Measurements from ENCODE around the gene ADAD1.
"Not testable (repeated sequence)": the region's sequence is repeated elsewhere in the genome, so short reads cannot be mapped to it uniquely, and the experiment has no call there.

Gene ADAD1

DNA sequence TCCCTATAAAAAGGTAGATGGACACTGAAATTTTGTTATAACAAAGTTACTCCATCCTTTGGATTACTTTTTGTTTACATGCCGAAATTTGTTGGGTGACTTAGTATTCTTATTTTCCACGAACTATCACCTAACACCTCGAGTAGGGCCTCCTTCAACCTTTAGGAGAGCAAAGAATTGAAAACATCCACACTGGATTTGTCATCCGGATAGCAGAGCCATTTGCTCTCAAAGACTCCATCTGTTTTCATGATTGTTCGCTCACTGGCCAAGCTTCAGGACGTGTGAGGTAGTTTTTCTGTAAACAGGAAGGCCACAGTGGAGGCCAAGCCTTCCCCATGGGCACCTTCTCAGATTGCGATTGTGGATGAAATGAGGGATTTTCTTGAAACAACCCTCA, at the start of gene ADAD1:
TSS of gene ADAD1 (plus strand) at position 301 of the 400 bp plus-strand sequence. CDS start 1,059 bp downstream, outside the sequence.
- DNase-seq, result no peak

DNA sequence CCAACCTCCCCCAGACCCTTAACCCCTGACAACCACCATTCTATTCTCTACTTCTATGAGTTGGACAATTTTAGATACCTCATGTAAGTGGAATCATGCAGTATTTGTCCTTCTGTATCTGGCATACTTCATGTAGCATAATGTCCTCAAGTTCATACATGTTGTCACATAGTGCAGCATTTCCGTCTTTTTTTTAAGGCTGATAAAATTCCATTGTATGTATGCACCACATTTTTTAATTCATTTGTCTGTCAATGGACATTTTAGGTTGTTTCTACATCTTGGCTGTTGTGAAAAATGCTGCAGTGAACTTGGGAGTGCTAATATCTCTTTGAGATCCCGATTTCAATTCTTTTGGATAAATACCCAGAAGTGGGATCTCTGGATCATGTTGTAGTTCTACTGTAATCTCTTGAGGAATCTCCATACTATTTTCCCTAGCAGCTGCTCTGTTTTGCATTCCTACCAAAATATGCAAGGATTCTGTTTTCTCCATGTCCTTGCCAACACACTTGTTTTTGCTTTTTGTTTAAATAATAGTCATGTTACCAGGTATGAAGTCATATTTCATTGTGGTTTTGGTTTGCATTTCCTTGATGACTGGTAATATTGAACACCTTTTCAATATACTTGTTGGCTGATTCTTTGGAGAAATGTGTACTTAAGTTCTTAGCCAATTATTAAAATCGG, 48.8 kb upstream of the ADAD1 start:
- DNase-seq, result no peak

GRCh38 chr4:122331195-122331594, 47.6 kb upstream of the ADAD1 start:
- peak; percentile 25 for DNase-seq

DNA sequence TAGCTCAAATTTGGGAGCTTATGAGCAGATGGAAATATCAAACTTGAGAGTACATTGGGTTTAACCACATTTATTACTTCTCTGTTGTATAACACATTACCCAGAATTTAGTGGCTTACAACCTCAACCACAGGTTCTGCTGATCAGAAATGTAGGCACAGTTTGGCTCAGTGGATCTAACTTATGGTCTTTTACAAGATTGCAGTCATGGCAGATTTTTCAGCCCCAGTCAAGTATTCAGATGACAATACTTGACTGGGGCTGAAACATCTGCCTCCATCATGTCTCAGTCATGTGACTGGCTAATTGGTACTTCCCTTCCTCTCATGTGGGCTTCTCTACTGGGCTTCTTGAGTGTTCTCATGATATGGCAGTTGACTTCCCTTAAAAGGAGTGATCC, 44.0 kb upstream of the ADAD1 start:
- DNase-seq, result no peak

DNA sequence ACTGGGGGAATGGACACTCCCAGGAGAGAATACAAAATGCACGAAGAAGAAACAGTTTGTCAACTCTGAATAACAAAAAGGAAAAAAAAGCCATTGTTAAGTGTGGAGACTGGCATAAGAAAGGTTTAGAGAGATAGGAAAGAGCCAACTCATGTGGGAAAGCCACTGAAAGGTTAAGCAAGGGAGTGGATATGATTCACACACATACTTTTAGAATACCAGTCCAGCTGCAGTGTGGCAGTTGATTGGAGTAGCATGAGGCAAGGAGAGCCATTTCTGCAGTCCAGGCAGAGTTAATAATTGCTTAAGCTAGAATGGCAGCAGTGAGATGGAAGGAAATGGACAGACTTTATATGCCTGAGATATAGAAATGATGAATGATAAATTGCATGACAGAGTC, 36.9 kb upstream of the ADAD1 start:
- DNase-seq, result no peak

DNA sequence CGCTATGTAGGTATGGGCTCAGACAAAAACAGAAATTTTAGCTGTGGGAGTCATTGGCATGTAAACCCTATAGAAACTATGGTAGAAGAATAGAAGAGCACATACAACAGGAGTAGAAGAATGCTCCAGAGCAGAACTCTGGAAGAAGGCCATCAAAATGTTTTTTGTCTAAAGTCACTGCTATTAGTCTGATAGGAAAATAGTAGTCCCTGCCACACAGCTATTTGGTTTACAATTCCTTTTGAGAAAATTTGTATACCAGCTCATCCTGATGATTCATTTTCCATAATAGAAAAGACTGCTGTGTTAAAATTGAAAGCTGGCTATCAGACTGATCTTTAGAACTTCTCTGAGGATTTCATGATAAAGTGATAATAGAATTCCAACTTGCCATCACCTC, 32.8 kb upstream of the ADAD1 start:
- no peak for DNase-seq

DNA sequence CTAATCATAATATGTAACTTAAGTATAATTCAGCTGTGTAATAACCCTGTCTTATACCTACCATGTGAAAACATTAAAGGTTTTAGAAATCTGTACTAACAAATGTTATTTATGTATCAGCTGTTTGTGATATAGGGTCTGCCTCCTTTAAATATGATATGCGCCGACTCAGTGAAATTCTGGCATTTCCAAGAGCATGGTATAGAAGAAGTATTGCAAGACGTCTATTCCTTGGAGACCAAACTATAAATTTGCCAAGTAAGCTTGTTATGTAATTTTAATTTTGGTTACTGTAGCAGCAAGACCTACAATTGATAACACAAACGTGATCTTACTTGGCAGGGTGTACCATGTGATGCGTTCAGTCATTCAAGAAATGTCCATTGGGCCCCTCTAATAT, 32.3 kb upstream of the ADAD1 start:
- no peak for DNase-seq

DNA sequence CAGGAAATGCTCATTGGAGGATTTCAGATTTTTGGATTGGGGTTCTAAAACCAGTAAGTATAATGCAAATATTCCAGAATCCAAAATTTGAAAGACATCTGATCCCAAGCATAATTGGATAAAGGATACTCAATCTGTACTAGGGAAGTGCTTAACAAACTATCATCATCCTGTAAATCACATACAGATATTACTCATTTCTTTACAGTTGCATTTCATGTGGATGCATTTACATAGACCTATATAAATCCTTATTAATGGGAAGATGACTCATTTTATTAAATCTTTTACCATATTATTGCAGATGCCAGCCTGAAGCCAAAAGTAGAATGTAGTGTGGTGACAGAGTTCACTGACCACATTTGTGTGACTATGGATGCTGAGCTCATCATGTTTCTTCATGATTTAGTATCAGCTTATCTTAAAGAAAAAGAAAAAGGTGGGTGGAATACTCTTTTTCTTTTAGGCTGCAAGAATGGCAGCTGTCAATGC, 22.4 kb upstream of the ADAD1 start:
- no peak for DNase-seq

DNA sequence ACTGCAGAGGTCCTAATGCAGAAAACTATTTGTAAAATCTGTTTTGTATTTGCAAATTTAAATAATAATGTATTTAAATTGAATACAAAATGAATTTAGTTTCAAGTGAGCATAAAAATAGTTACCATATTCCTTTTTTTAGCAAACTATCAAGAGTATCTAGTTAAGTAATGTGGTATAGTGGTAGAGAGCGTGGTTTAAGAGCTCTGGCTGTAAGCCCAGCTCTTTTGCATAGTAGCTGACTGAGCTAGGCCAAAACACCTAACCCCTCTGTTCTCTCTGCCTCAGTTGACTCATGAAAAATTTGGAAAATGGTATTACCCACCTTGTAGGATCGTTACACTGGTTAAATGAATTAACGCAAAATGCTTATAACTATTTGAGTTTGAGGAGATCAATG, 18.1 kb upstream of the ADAD1 start:
- no peak for DNase-seq

DNA sequence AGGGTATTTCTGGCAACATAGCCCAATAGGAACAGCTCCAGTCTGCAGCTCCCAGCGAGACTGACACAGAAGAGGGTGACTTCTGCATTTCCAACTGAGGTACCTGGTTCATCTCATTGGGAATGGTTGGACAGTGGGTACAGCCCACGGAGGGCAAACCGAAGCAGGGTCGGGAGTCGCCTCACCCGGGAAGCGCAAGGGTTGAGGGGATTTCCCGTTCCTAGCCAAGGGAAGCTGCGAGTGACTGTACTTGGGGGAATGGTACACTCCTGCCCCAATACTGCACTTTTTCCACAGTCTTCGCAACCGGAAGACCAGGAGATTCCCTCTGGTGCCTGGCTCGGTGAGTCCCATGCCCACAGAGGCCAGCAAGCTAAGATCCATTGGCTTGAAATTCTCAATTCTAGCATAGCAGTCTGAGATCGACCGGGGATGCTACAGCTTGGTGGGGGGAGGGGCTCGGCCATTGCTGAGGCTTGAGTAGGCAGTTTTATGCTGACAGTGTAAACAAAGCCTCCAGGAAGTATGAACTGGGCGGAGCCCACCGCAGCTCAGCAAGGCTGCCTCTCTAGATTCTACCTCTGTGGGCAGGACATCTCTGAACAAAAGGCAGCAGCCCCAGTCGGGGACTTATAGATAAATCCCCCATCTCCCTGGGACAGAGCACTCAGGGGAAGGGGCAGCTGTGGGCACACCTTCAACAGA, 14.0 kb upstream of the ADAD1 start:
- no peak for DNase-seq

DNA sequence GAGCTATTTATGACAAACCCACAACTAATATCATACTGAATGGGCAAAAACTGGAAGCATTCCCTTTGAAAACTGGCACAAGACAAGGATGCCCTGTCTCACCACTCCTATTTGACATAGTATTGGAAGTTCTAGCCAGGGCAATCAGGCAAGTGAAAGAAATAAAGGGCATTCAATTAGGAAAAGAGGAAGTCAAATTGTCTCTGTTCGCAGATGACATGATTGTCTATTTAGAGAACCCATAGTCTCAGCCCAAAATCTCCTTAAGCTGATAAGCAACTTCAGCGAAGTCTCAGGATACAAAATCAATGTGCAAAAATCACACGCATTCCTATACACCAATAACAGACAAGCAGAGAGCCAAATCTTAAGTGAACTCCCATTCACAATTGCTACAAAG, 10.0 kb upstream of the ADAD1 start:
- DNase-seq, result not testable (repeated sequence)

GRCh38 chr4:122377352-122377751, 1.5 kb upstream of the ADAD1 start:
- DNase-seq, result no peak

GRCh38 chr4:122379239-122379638, 428 bp downstream of the ADAD1 start:
- DNase-seq, result no peak

DNA sequence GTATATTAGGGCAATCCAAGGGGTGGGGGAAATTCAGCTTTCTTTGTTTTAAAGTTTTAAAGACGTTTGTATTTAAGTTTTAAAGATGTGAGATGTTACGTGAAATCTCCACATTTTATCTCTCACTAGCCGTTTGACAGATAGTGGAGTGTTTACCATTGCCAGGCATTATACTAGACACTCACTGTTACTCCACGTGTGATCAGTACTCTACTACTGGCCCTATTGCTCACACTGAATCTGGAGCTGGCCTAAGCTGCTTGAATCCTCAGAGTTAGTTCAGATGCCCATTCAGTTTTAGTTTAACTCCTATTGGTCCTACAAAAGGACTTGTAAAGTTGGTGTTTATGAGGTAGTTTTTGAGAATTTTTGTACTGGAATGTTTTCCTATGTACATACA, 4.5 kb downstream of the ADAD1 start:
- DNase-seq, result no peak

GRCh38 chr4:122384245-122384644, 5.4 kb downstream of the ADAD1 start:
- no peak for DNase-seq

DNA sequence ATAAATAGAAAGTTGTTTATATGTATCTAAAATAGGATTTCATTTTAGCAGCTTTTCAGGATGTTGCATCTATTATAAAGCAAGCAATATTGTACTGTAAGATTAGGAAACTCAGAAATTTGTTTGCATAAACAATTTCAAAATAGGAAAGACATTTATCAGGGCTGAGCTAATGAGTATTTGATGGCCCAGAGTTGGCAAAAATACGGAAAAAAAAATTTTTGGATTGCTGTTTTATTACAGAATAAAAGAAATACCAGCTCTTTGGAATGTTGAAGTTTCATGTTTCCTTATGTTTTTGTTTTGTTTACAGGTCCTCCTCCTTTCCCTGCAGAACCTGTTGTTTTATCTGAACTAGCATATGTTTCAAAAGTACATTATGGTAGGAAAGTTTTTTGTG, 14.5 kb downstream of the ADAD1 start:
- DNase-seq, result no peak

DNA sequence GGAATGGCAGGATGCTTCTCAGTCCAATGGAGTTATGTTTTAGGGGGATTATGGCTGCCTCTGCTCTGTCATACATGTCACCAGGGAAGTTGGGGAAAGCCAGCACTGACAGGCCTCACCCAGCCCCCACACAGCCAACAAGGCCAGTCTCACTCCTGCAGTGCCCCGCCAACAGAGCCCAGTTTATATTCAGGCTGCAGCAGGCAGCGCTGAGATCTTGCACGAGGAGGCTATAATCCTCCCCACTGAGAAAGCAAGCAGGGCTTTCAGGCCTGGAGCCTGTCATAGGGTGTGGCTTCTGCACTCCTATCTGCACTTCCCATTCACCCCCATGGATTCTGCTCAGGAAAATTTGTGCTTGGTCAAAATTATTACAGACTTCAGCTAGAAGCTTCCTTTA, 25.1 kb downstream of the ADAD1 start:
- no peak for DNase-seq

GRCh38 chr4:122412547-122412946, 33.7 kb downstream of the ADAD1 start:
- no peak for DNase-seq

DNA sequence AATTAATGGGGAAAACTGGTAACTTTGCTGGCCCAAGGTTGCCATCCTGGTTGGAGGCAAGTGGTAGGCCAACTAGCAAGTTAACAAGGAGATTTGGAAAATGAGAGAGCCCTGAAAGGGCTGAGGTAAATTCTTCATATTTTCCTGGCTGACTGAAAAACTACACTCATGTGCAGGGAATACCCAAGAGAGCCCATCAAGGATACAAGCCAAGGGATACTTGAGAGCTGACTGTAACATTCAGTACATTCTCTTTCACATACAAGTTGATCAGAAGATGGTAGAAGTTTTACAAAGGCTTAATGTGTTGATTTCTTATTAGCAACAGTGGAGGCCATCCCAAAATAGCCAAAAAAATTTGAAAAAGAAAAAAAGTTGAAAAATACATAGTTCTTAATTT, 44.4 kb downstream of the ADAD1 start:
- no peak for DNase-seq

GRCh38 chr4:122431351-122431750, 52.5 kb downstream of the ADAD1 start:
- no peak for DNase-seq

- DNase-seq, result no peak
Measured at GRCh38 chr4:122434285-122434684, 55.5 kb downstream of the ADAD1 start.

- no peak for DNase-seq
Measured at GRCh38 chr4:122450847-122451246, 72.0 kb downstream of the ADAD1 start.

GRCh38 chr4:122453384-122453995, 74.7 kb downstream of the ADAD1 start:
- DNase-seq, result no peak

Data from NCI-H774 (cell line).